H9 (cell line): ENCODE data around the gene FOXP2. TPM values are rescaled to one million over a fixed set of nuclear protein-coding genes. Genes with fewer than 3 reads are reported as not detected.

Source experiments
- DNase-seq: peaks from one replicate; pipeline ENCODE4 v3.0.0-alpha.2; 2017
- H2AFZ ChIP-seq: one replicate; pipeline ENCODE4 v1.6.1; 2013; ENCODE audit warnings: mild to moderate bottlenecking, low read length, control low read depth, moderate library complexity
- H2AK5ac ChIP-seq: 2 replicates; pipeline ENCODE4 v1.6.1; 2013; ENCODE audit warnings: low read length, control low read depth, mixed read lengths; ENCODE audit not compliant: insufficient read length
- H2BK120ac ChIP-seq: one replicate; pipeline ENCODE4 v1.6.1; 2013; ENCODE audit warnings: low read depth, mild to moderate bottlenecking, low read length, control low read depth, inconsistent platforms; ENCODE audit not compliant: poor library complexity, severe bottlenecking
- H2BK12ac ChIP-seq: 2 replicates; pipeline ENCODE4 v1.6.1; 2013; ENCODE audit warnings: low read length, control low read depth, mixed read lengths, low read depth; ENCODE audit not compliant: insufficient read length
- H2BK15ac ChIP-seq: 2 replicates; pipeline ENCODE4 v1.6.1; 2013; ENCODE audit warnings: low read depth, low read length, control low read depth
- H2BK20ac ChIP-seq: one replicate; pipeline ENCODE4 v1.6.1; 2013; ENCODE audit warnings: low read depth, mild to moderate bottlenecking, low read length, control low read depth, inconsistent platforms; ENCODE audit not compliant: poor library complexity, severe bottlenecking
- H2BK5ac ChIP-seq: 2 replicates; pipeline ENCODE4 v1.6.1; 2013; ENCODE audit warnings: low read length, control low read depth, mixed read lengths; ENCODE audit not compliant: insufficient read length
- H3K14ac ChIP-seq: 2 replicates; pipeline ENCODE4 v1.6.1; 2013; ENCODE audit warnings: low read length, control low read depth; ENCODE audit not compliant: insufficient read depth
- H3K18ac ChIP-seq: 2 replicates; pipeline ENCODE4 v1.6.1; 2013; ENCODE audit warnings: low read depth, mild to moderate bottlenecking, mixed read lengths, low read length, control low read depth; ENCODE audit not compliant: insufficient read length
- H3K23ac ChIP-seq: 2 replicates; pipeline ENCODE4 v1.6.1; 2013; ENCODE audit warnings: low read length, control low read depth, mixed read lengths, low read depth; ENCODE audit not compliant: insufficient read length
- H3K23me2 ChIP-seq: 2 replicates; pipeline ENCODE4 v1.6.1; 2013; ENCODE audit warnings: low read depth, mild to moderate bottlenecking, mixed read lengths, low read length, control low read depth; ENCODE audit not compliant: insufficient read length, poor library complexity, severe bottlenecking
- H3K27ac ChIP-seq: 2 replicates; pipeline ENCODE4 v1.5.1; 2013; ENCODE audit warnings: low read length, control low read depth, mixed read lengths, low read depth; ENCODE audit not compliant: insufficient read length
- H3K27me3 ChIP-seq: 2 replicates; pipeline ENCODE4 v1.6.1; 2013; ENCODE audit warnings: low read length, control low read depth, inconsistent platforms; ENCODE audit not compliant: insufficient read depth
- H3K4ac ChIP-seq: 2 replicates; pipeline ENCODE4 v1.6.1; 2013; ENCODE audit warnings: low read depth, mild to moderate bottlenecking, control low read depth, inconsistent platforms, low read length, moderate library complexity
- H3K4me1 ChIP-seq: 2 replicates; pipeline ENCODE4 v1.6.1; 2013; ENCODE audit warnings: low read length, control low read depth, inconsistent platforms; ENCODE audit not compliant: insufficient read depth
- H3K4me2 ChIP-seq: 2 replicates; pipeline ENCODE4 v1.6.1; 2013; ENCODE audit warnings: low read length, control low read depth, mixed read lengths; ENCODE audit not compliant: insufficient read length, insufficient read depth
- H3K56ac ChIP-seq: 2 replicates; pipeline ENCODE4 v1.6.1; 2013; ENCODE audit warnings: low read depth, mild to moderate bottlenecking, mixed read lengths, low read length, control low read depth; ENCODE audit not compliant: insufficient read length
- H3K79me1 ChIP-seq: 2 replicates; pipeline ENCODE4 v1.6.1; 2013; ENCODE audit warnings: low read depth, mild to moderate bottlenecking, moderate library complexity, low read length, control low read depth, inconsistent platforms; ENCODE audit not compliant: insufficient read depth, poor library complexity, severe bottlenecking
- H3K79me2 ChIP-seq: 2 replicates; pipeline ENCODE4 v1.6.1; 2013; ENCODE audit warnings: low read length, control low read depth, inconsistent platforms; ENCODE audit not compliant: insufficient read depth
- H3K9ac ChIP-seq: 2 replicates; pipeline ENCODE4 v1.6.1; 2013; ENCODE audit warnings: low read length, control low read depth, mixed read lengths; ENCODE audit not compliant: insufficient read length; ENCODE audit errors: extremely low read depth
- H3K9me3 ChIP-seq: one replicate; pipeline ENCODE4 v1.6.1; 2013; ENCODE audit warnings: low read depth, low read length, inconsistent platforms; ENCODE audit not compliant: control insufficient read depth
- H3T11ph ChIP-seq: one replicate; pipeline ENCODE4 v1.6.1; 2013; ENCODE audit warnings: mild to moderate bottlenecking, low read length, control low read depth, inconsistent platforms
- H4K20me1 ChIP-seq: one replicate; pipeline ENCODE4 v1.6.1; 2013; ENCODE audit not compliant: control insufficient read depth, insufficient read length, insufficient read depth
- H4K5ac ChIP-seq: 2 replicates; pipeline ENCODE4 v1.6.1; 2013; ENCODE audit warnings: low read depth, mild to moderate bottlenecking, mixed read lengths, low read length, control low read depth; ENCODE audit not compliant: insufficient read length
- H4K8ac ChIP-seq: replicated peaks from 2 replicates; pipeline ENCODE4 v1.6.1; 2013; ENCODE audit warnings: low read length, control low read depth, mixed read lengths, low read depth; ENCODE audit not compliant: insufficient read length
- H4K91ac ChIP-seq: 2 replicates; pipeline ENCODE4 v1.6.1; 2013; ENCODE audit warnings: low read depth, mild to moderate bottlenecking, moderate library complexity, mixed read lengths, low read length, control low read depth; ENCODE audit not compliant: insufficient read length
- H3K27ac Mint-ChIP-seq, 3 experiments: 2 replicates in 2 of 3; 3 replicates in 1 of 3; pipeline ENCODE4 v1.8.0; 2020 to 2021; ENCODE audit warnings: mixed read lengths in 3 of 3, mild to moderate bottlenecking in 1 of 3, moderate library complexity in 1 of 3
- H3K27me3 Mint-ChIP-seq: 2 replicates; pipeline ENCODE4 v1.8.0; 2021; ENCODE audit warnings: low read depth, mild to moderate bottlenecking, moderate library complexity, mixed read lengths
- H3K36me3 Mint-ChIP-seq, 3 experiments: 2 replicates in 2 of 3; 3 replicates in 1 of 3; pipeline ENCODE4 v1.8.0; 2020 to 2021; ENCODE audit warnings: low read depth in 3 of 3, mixed read lengths in 3 of 3; ENCODE audit not compliant: insufficient read depth in 1 of 3
- H3K4me1 Mint-ChIP-seq, 2 experiments: 2 replicates each; pipeline ENCODE4 v1.8.0; 2020; ENCODE audit warnings: mixed read lengths in 2 of 2
- H3K4me3 Mint-ChIP-seq, 2 experiments: 2 replicates in 1 of 2; 3 replicates in 1 of 2; pipeline ENCODE4 v1.8.0; 2020 to 2021; ENCODE audit warnings: mild to moderate bottlenecking in 2 of 2, mixed read lengths in 2 of 2, moderate library complexity in 1 of 2
- H3K9me3 Mint-ChIP-seq, 2 experiments: 2 replicates in 1 of 2; 3 replicates in 1 of 2; pipeline ENCODE4 v1.8.0; 2020; ENCODE audit warnings: mild to moderate bottlenecking in 2 of 2, mixed read lengths in 2 of 2, moderate library complexity in 1 of 2
- WGBS: extraction: QIAGEN DNeasy Blood & Tissue Kit; methylation state at CpG from one replicate; pipeline ENCODE4 v1.1.7; 2013; ENCODE audit warnings: missing lambda C conversion rate, low lambda C conversion rate, mixed read lengths; ENCODE audit not compliant: insufficient read length; ENCODE audit errors: extremely low coverage; 5-methylcytosine and 5-hydroxymethylcytosine counted together
- total RNA-seq: library from RNA; stranded (reverse); gene quantifications from 2 replicates; pipeline ENCODE4 v1.2.1, GENCODE V29; 2021
- TF ChIP-seq, protein P1 (sequence below): fragments of 200-600 bp; sonication (generic); conservative IDR thresholded peaks from 3 replicates; pipeline ENCODE4 v1.8.0; 2021; ENCODE audit warnings: antibody characterized with exemption, mild to moderate bottlenecking

Gene FOXP2
- total RNA-seq, 1 experiment from 2014 or later: not detected

- Mint-ChIP-seq H3K4me3 (no peak overlapping the region), H3K27me3 (no peaks in the 10 kb centered on the region; the same call in 1 of the 2 replicates), H3K27ac (no peak overlapping the region), H3K9me3 (no peaks in the 10 kb centered on the region), H3K36me3 (no peaks in the 10 kb centered on the region), H3K4me1 (peaks cover 6 to 7% of the 10 kb centered on the region in 2 experiments)
- no peak overlapping the region for H4K91ac ChIP-seq
- no peaks in the 10 kb centered on the region for H3K23me2 ChIP-seq
- no peak overlapping the region for H4K8ac ChIP-seq
- no peak overlapping the region for H3K14ac ChIP-seq
- H3K56ac ChIP-seq: no peak overlapping the region
- H3K79me2 ChIP-seq: no peaks in the 10 kb centered on the region
- no peaks in the 10 kb centered on the region for H3K79me1 ChIP-seq
- no peak overlapping the region for H2AFZ ChIP-seq
- H3K4ac ChIP-seq: no peak overlapping the region
- WGBS: no CpG with 5 or more reads among the region's 2 CpGs
- H3K23ac ChIP-seq: no peak overlapping the region
- H3K27me3 ChIP-seq: no peaks in the 10 kb centered on the region
- no peaks in the 10 kb centered on the region for H4K20me1 ChIP-seq
- H2BK12ac ChIP-seq: no peak overlapping the region
- no peaks in the 10 kb centered on the region for H3K9me3 ChIP-seq
- no peak overlapping the region for H3K27ac ChIP-seq
- no peak overlapping the region for H2AK5ac ChIP-seq
- no peak overlapping the region for H2BK5ac ChIP-seq
- no peak for DNase-seq
- no peak overlapping the region for H3T11ph ChIP-seq
- no peak overlapping the region for H2BK120ac ChIP-seq
- TF ChIP-seq, protein P1, sequence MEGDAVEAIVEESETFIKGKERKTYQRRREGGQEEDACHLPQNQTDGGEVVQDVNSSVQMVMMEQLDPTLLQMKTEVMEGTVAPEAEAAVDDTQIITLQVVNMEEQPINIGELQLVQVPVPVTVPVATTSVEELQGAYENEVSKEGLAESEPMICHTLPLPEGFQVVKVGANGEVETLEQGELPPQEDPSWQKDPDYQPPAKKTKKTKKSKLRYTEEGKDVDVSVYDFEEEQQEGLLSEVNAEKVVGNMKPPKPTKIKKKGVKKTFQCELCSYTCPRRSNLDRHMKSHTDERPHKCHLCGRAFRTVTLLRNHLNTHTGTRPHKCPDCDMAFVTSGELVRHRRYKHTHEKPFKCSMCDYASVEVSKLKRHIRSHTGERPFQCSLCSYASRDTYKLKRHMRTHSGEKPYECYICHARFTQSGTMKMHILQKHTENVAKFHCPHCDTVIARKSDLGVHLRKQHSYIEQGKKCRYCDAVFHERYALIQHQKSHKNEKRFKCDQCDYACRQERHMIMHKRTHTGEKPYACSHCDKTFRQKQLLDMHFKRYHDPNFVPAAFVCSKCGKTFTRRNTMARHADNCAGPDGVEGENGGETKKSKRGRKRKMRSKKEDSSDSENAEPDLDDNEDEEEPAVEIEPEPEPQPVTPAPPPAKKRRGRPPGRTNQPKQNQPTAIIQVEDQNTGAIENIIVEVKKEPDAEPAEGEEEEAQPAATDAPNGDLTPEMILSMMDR: no peak
- no peak overlapping the region for H4K5ac ChIP-seq
- no peak overlapping the region for H3K4me2 ChIP-seq
- H2BK20ac ChIP-seq: no peak overlapping the region
- H2BK15ac ChIP-seq: no peak overlapping the region
- H3K9ac ChIP-seq: no peak overlapping the region
- peaks cover 3% of the 10 kb centered on the region; the same call in 1 of the 2 replicates for H3K4me1 ChIP-seq
- H3K18ac ChIP-seq: no peak overlapping the region
Observed at GRCh38 chr7:114368492-114368891, 46.1 kb upstream of the FOXP2 start.
